Left lung (tissue), 10 donors: ENCODE data around the gene RHBDL2. TPM values are rescaled to one million over a fixed set of nuclear protein-coding genes. Genes with fewer than 3 reads are reported as not detected.

ENCODE experiments used
- ATAC-seq: fragments of 200-7000 bp; cut with Tn5 transposase; one replicate; pipeline ENCODE4 v1.9.1; 2020; ENCODE audit warnings: moderate library complexity
- DNase-seq, 4 donors: peaks; one replicate each; pipeline ENCODE4 v3.0.0-alpha.2; 2013 to 2020
- H3K27ac ChIP-seq, 2 donors: fragments of 200-600 bp; sonication (generic) in 1 of 2; one replicate each; pipeline versions ENCODE4 v1.5.0 to v1.8.0; 2020 to 2021
- H3K27me3 ChIP-seq, 2 donors: fragments of 200-600 bp; sonication (generic) in 1 of 2; one replicate each; pipeline versions ENCODE4 v1.5.0 to v1.8.0; 2020 to 2021
- H3K36me3 ChIP-seq, 2 donors: fragments of 200-600 bp; sonication (generic) in 1 of 2; one replicate each; pipeline versions ENCODE4 v1.5.0 to v1.8.0; 2020 to 2021
- H3K4me1 ChIP-seq, 2 donors: fragments of 200-600 bp; one replicate each; pipeline ENCODE4 v1.8.0; 2021
- H3K4me3 ChIP-seq, 2 donors: fragments of 200-600 bp; sonication (generic) in 1 of 2; one replicate each; pipeline versions ENCODE4 v1.5.0 to v1.8.0; 2020 to 2021; ENCODE audit warnings: mild to moderate bottlenecking in 1 of 2
- H3K9me3 ChIP-seq, 2 donors: fragments of 200-600 bp; sonication (generic) in 1 of 2; one replicate each; pipeline versions ENCODE4 v1.5.0 to v1.8.0; 2020 to 2021
- CTCF ChIP-seq, 2 donors: fragments of 200-600 bp; sonication (generic) in 1 of 2; IDR thresholded peaks; one replicate each; pipeline versions ENCODE4 v1.5.0 to v1.8.0; 2021; ENCODE audit warnings: antibody characterized with exemption in 2 of 2
- intact Hi-C, 2 donors: fragments of 100-400 bp; cut with DNase I; formaldehyde crosslinking; loops; one replicate each; pipeline versions ENCODE4 v1.11.2 to v1.14.2; 2022
- polyA plus RNA-seq, 6 donors: library from polyadenylated mRNA; unstranded; fragments of 120-200 nt; gene quantifications; one replicate each; pipeline ENCODE4 v1.2.1, GENCODE V29; 2013; ENCODE audit not compliant: insufficient read length in 6 of 6
- total RNA-seq, 2 donors: library from RNA; stranded (reverse); fragmentation: NEBNext Ultra II Directional; extraction: Animal tissue kit (Norgen Biotek cat#: 25700); gene quantifications; one replicate each; pipeline ENCODE4 v1.2.1, GENCODE V29; 2021
- donor health status: DM: no; HTN: yes; CAD: no.
- donor health status: DM: no; HTN: no; CAD: no.

The RHBDL2 gene
- total and polyA plus RNA-seq, 8 donors: 1.0 to 2.7 (median 2.0) TPM

GRCh38 chr1:38873027-38873969 lies 68.3 kb downstream of the RHBDL2 start, which contains the start of gene MYCBP:
MYCBP (minus strand) TSS chr1:38873348; CDS start chr1:38873305, 43 bp downstream.
- ATAC-seq (peak; percentile 100), DNase-seq (peak; percentile 95 to 99 (median 98))
- intact Hi-C loops: loop anchor here in 1 of 2 donors (10.0 kb wide), 1 partner anchor 212 kb away; no protein-coding TSS in a partner anchor

GRCh38 chr1:38872401-38873026 lies 69.1 kb downstream of the RHBDL2 start:
- intact Hi-C loops: loop anchor here in 1 of 2 donors (10.0 kb wide), 1 partner anchor 212 kb away; no protein-coding TSS in a partner anchor
- peak in 2 of 4 donors; percentile 8 to 12 for DNase-seq
- peaks cover 4 to 32% of the 10 kb centered on the region in 2 donors for H3K4me1 ChIP-seq
- peak; percentile 32 for ATAC-seq
- TF ChIP-seq CTCF (IDR thresholded peaks at IDR 0.05): no peak
- no peaks in the 10 kb centered on the region for H3K27me3 ChIP-seq
- no peaks in the 10 kb centered on the region for H3K36me3 ChIP-seq
- H3K9me3 ChIP-seq: no peaks in the 10 kb centered on the region
- peak overlapping the region; percentile 81 to 94 for H3K4me3 ChIP-seq
- H3K27ac ChIP-seq: peak overlapping the region in 1 of 2 donors; percentile 80

More at GRCh38 chr1:38873027-38873969, 68.3 kb downstream of the RHBDL2 start, which contains the start of gene MYCBP:
- H3K4me1 ChIP-seq: peaks cover 4 to 28% of the 10 kb centered on the region in 2 donors
- H3K27me3 ChIP-seq: no peaks in the 10 kb centered on the region
- TF ChIP-seq CTCF (IDR thresholded peaks at IDR 0.05): peak in 1 of 2 donors; percentile 37
- no peaks in the 10 kb centered on the region for H3K9me3 ChIP-seq
- H3K36me3 ChIP-seq: no peaks in the 10 kb centered on the region
- peak within 1 kb of the TSS; percentile 53 to 80 for H3K27ac ChIP-seq
- peak within 1 kb of the TSS; percentile 81 to 94 for H3K4me3 ChIP-seq

- Histone ChIP-seq H3K27ac (no peak overlapping the region), H3K4me3 (no peak overlapping the region), H3K9me3 (no peaks in the 10 kb centered on the region), H3K4me1 (peaks cover 4 to 32% of the 10 kb centered on the region in 2 donors), H3K36me3 (peaks cover 0 to 5% of the 10 kb centered on the region in 2 donors), H3K27me3 (no peaks in the 10 kb centered on the region)
- no peak for DNase-seq
- intact Hi-C loops: loop anchor here in 1 of 2 donors (10.0 kb wide), 1 partner anchor 214 kb away; no protein-coding TSS in a partner anchor
- TF ChIP-seq CTCF (IDR thresholded peaks at IDR 0.05): no peak
- no peak for ATAC-seq
Measured at GRCh38 chr1:38870996-38871395, 70.6 kb downstream of the RHBDL2 start.

GRCh38 chr1:38867208-38867607 lies 74.4 kb downstream of the RHBDL2 start:
- ATAC-seq (no peak), DNase-seq (no peak)
- H3K36me3 ChIP-seq: peaks cover 0 to 30% of the 10 kb centered on the region in 2 donors
- H3K9me3 ChIP-seq: no peaks in the 10 kb centered on the region
- no peaks in the 10 kb centered on the region for H3K27me3 ChIP-seq
- no peak overlapping the region for H3K4me3 ChIP-seq
- intact Hi-C loops: no loop called here
- H3K27ac ChIP-seq: no peak overlapping the region
- peaks cover 0 to 31% of the 10 kb centered on the region in 2 donors for H3K4me1 ChIP-seq
- TF ChIP-seq CTCF (IDR thresholded peaks at IDR 0.05): no peak
